Breast epithelium (tissue), 4 donors: ENCODE measurements around the gene NDUFB4. TPM values are rescaled to one million over a fixed set of nuclear protein-coding genes. Genes with fewer than 3 reads are reported as not detected.
"Not testable (repeated sequence)": the region's sequence is repeated elsewhere in the genome, so short reads cannot be mapped to it uniquely, and the experiment has no call there.

Experiments
- DNase-seq, 2 donors: peaks; one replicate each; pipeline ENCODE4 v3.0.0-alpha.2; 2019; ENCODE audit warnings: low spot score in 2 of 2
- H3K27ac ChIP-seq, 2 donors: fragments of 200-600 bp; sonication (generic) in 1 of 2; one replicate each; pipeline ENCODE4 v1.5.1; 2016 to 2019; ENCODE audit warnings: mild to moderate bottlenecking in 1 of 2
- H3K27me3 ChIP-seq, 2 donors: fragments of 200-600 bp; sonication (generic) in 1 of 2; one replicate each; pipeline versions ENCODE4 v1.5.1 to v1.6.0; 2017 to 2019; ENCODE audit warnings: control low read depth in 1 of 2, mild to moderate bottlenecking in 1 of 2
- H3K36me3 ChIP-seq: fragments of 200-600 bp; one replicate; pipeline ENCODE4 v1.5.1; 2019
- H3K4me1 ChIP-seq, 2 donors: fragments of 200-600 bp; sonication (generic); one replicate each; pipeline ENCODE4 v1.5.1; 2016 to 2019; ENCODE audit warnings: control low read depth in 1 of 2
- H3K4me3 ChIP-seq, 3 donors: fragments of 200-600 bp; sonication (generic); 1 replicate in 2 of 3; 2 replicates in 1 of 3; pipeline ENCODE4 v1.5.1; 2016 to 2019; ENCODE audit warnings: mild to moderate bottlenecking in 3 of 3, moderate library complexity in 2 of 3
- H3K9me3 ChIP-seq, 2 donors: fragments of 200-600 bp; sonication (generic) in 1 of 2; one replicate each; pipeline ENCODE4 v1.5.1; 2016 to 2019; ENCODE audit warnings: control low read depth in 1 of 2
- CTCF ChIP-seq, 3 donors: fragments of 450-650 bp; IDR thresholded peaks; one replicate each; pipeline ENCODE4 v1.5.1; 2016 to 2017; ENCODE audit warnings: antibody characterized with exemption in 3 of 3, mild to moderate bottlenecking in 3 of 3, moderate library complexity in 3 of 3
- POLR2A ChIP-seq: fragments of 450-650 bp; IDR thresholded peaks from one replicate; pipeline ENCODE4 v1.6.1; 2016; ENCODE audit warnings: antibody characterized with exemption, mild to moderate bottlenecking, moderate library complexity
- POLR2AphosphoS5 ChIP-seq, 3 donors: sonication (generic); formaldehyde crosslinking; IDR thresholded peaks; one replicate each; pipeline ENCODE4 v1.6.1; 2017; ENCODE audit warnings: antibody characterized with exemption in 3 of 3
- intact Hi-C: fragments of 100-400 bp; cut with DNase I; formaldehyde crosslinking; loops from one replicate; pipeline ENCODE4 v1.15.1; 2023; ENCODE audit warnings: low total_unique reads
- total RNA-seq, 3 donors: library from RNA; depleted of rRNA; stranded (reverse); fragments of >200 nt; gene quantifications; one replicate each; pipeline ENCODE4 v1.1.0, GENCODE V29; 2016

NDUFB4 gene
- total RNA-seq, 3 donors from 2014 or later, result 88.4 to 116 (median 106) TPM

GRCh38 chr3:120625159-120625586 is 29.0 kb downstream of the NDUFB4 start:
- Histone ChIP-seq H3K4me3 (no peak overlapping the region), H3K4me1 (no peaks in the 10 kb centered on the region), H3K9me3 (peaks cover 0 to 15% of the 10 kb centered on the region in 2 donors), H3K27me3 (no peaks in the 10 kb centered on the region), H3K27ac (no peak overlapping the region), H3K36me3 (no peaks in the 10 kb centered on the region)
- no peak for DNase-seq
- TF ChIP-seq POLR2AphosphoS5 (IDR thresholded peaks at IDR 0.05) (no peak), POLR2A (no peak), CTCF (IDR thresholded peaks at IDR 0.05) (no peak)
- intact Hi-C loops, result no loop called here

GRCh38 chr3:120634539-120634938 is 38.4 kb downstream of the NDUFB4 start:
- H3K36me3 ChIP-seq, result no peaks in the 10 kb centered on the region
- no peak for TF ChIP-seq POLR2AphosphoS5 (IDR thresholded peaks at IDR 0.05)
- TF ChIP-seq CTCF (IDR thresholded peaks at IDR 0.05), result no peak
- no peak for TF ChIP-seq POLR2A
- no peaks in the 10 kb centered on the region for H3K9me3 ChIP-seq
- intact Hi-C loops, result no loop called here
- no peak for DNase-seq
- H3K27ac ChIP-seq, result no peak overlapping the region
- no peak overlapping the region for H3K4me3 ChIP-seq
- no peaks in the 10 kb centered on the region for H3K27me3 ChIP-seq
- H3K4me1 ChIP-seq, result no peaks in the 10 kb centered on the region

- Histone ChIP-seq H3K27me3 (no peaks in the 10 kb centered on the region), H3K4me3 (no peak overlapping the region), H3K4me1 (no peaks in the 10 kb centered on the region), H3K9me3 (no peaks in the 10 kb centered on the region), H3K27ac (no peak overlapping the region), H3K36me3 (no peaks in the 10 kb centered on the region)
- intact Hi-C loops, result no loop called here
- no peak for TF ChIP-seq POLR2AphosphoS5 (IDR thresholded peaks at IDR 0.05)
- TF ChIP-seq POLR2A, result no peak
- TF ChIP-seq CTCF (IDR thresholded peaks at IDR 0.05), result no peak
- DNase-seq, result no peak
Observed at GRCh38 chr3:120636795-120637401, 40.8 kb downstream of the NDUFB4 start.

GRCh38 chr3:120637851-120638559 is 41.9 kb downstream of the NDUFB4 start:
- no peak for DNase-seq
- Histone ChIP-seq H3K27me3 (no peaks in the 10 kb centered on the region), H3K4me1 (no peaks in the 10 kb centered on the region), H3K27ac (no peak overlapping the region), H3K9me3 (no peaks in the 10 kb centered on the region), H3K36me3 (no peaks in the 10 kb centered on the region), H3K4me3 (no peak overlapping the region)
- intact Hi-C loops, result no loop called here
- TF ChIP-seq POLR2AphosphoS5 (IDR thresholded peaks at IDR 0.05) (no peak), CTCF (IDR thresholded peaks at IDR 0.05) (no peak), POLR2A (no peak)

- H3K27ac ChIP-seq, H3K4me1 ChIP-seq, H3K27me3 ChIP-seq, DNase-seq, H3K9me3 ChIP-seq, H3K4me3 ChIP-seq, H3K36me3 ChIP-seq, intact Hi-C loops: not testable (repeated sequence)
Observed at GRCh38 chr3:120638820-120639219, 42.7 kb downstream of the NDUFB4 start.
